ENCODE data around the gene CCNI2.
"Not testable (repeated sequence)": the region's sequence is repeated elsewhere in the genome, so short reads cannot be mapped to it uniquely, and the experiment has no call there.

CCNI2 gene

DNA sequence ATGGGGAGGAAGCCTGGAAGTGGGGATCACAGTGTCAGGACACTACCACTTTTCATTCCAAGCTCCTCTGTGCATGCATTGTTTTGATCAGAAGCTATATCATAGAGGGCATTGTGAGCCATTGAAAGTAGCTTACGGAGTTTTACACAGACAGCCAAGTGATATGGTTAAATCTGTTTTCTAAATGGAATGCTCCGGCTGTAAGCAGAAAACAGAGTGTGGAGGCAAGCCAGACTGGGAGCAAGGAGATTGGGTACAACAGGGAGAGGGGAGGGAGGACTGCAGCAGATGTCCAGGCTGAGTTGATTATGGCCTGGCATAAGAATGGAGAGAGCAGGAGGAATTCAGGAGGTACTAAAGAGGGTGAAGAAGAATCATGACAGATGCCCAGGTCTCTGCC lies 50.4 kb downstream of the CCNI2 start:
- DNase-seq = no peak
- intact Hi-C loops (cut with DNase I; ENCODE audit: low total_unique reads) = no loop called here
- TF ChIP-seq, protein P1, sequence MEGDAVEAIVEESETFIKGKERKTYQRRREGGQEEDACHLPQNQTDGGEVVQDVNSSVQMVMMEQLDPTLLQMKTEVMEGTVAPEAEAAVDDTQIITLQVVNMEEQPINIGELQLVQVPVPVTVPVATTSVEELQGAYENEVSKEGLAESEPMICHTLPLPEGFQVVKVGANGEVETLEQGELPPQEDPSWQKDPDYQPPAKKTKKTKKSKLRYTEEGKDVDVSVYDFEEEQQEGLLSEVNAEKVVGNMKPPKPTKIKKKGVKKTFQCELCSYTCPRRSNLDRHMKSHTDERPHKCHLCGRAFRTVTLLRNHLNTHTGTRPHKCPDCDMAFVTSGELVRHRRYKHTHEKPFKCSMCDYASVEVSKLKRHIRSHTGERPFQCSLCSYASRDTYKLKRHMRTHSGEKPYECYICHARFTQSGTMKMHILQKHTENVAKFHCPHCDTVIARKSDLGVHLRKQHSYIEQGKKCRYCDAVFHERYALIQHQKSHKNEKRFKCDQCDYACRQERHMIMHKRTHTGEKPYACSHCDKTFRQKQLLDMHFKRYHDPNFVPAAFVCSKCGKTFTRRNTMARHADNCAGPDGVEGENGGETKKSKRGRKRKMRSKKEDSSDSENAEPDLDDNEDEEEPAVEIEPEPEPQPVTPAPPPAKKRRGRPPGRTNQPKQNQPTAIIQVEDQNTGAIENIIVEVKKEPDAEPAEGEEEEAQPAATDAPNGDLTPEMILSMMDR (IDR thresholded peaks at IDR 0.05) = no peak
- Histone ChIP-seq H3K9me3 (no peaks in the 10 kb centered on the region), H3K27ac (no peak overlapping the region), H3K4me3 (no peak overlapping the region), H3K36me3 (no peaks in the 10 kb centered on the region), H3K4me1 (no peaks in the 10 kb centered on the region), H3K27me3 (peaks cover 0 to 8% of the 10 kb centered on the region in 2 donors)

DNA sequence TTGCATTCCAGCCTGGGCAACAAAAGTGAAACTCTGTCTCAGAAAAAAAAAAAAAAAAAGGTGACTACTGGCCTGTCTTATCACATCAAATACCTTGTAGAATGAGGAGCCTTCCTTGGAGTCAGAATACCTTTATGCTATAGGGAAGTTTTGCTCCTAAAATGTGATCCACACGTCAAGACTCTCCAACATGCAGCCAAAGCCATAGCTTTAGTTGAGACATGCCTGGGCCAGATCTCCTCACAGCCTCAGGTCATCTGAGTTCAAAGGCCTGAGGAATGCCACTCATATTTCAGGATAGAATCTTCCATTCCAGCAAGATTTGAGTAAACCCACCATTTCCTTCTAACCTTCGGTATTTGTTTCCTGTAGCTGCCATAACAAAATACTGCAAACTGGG lies 52.2 kb downstream of the CCNI2 start:
- intact Hi-C loops (cut with DNase I; ENCODE audit: low total_unique reads) = no loop called here
- peaks cover 0 to 12% of the 10 kb centered on the region in 2 donors for H3K27me3 ChIP-seq
- no peaks in the 10 kb centered on the region for H3K36me3 ChIP-seq
- no peaks in the 10 kb centered on the region for H3K4me1 ChIP-seq
- H3K9me3 ChIP-seq = no peaks in the 10 kb centered on the region
- no peak for DNase-seq
- H3K4me3 ChIP-seq = no peak overlapping the region
- TF ChIP-seq, protein P1 (IDR thresholded peaks at IDR 0.05) = no peak
- H3K27ac ChIP-seq = no peak overlapping the region

DNA sequence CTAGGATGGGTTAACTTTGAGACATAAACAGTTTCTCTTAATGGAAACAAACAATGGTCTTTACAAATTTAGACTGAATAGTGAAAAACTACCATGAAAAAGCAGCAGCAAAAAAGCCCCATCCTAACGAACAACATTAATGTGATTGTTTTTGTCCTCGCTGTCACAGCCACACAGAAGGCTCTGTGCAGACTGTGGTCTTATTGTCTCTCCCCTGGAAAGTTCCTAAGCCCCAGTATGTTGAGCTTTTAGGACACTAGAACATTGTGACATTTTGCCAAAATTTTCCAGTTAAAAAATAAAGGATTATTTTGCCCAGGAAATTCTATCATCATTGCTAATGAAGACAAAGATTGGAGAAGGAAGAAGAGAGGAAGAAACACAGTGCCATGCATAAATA lies 53.3 kb downstream of the CCNI2 start:
- DNase-seq = no peak
- no peak overlapping the region for H3K27ac ChIP-seq
- intact Hi-C loops (cut with DNase I; ENCODE audit: low total_unique reads) = no loop called here

DNA sequence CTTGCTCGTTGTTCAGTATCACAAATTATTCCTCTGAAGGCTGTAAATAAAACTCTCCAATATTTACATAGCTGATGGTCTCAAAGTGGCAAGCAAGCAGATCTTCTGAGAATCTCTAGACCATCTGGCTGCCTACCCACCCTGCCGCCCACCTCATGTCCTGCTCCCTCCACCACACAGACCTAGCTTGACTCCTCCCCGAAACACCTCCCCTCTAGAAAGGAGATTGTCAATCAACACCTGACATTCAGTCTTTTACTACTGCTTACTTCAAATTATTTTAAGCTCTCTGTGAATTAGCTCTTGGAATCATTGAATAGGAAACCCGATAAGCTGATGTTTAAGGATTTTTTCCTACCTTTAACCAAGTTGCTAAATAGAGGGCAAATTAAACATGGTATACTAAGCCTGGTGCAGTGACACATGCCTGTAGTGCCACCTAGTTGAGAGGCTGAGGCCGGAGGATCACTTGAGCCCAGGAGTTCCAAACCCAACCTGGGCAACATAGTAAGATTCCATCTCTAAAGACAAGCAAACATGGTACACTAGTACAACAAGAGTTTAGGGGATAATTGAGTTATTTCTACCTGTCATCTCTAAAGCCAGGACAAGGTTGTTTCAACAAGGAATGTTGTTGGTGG lies 54.9 kb downstream of the CCNI2 start:
- Histone ChIP-seq H3K9me3 (no peaks in the 10 kb centered on the region), H3K27me3 (peaks cover 0 to 11% of the 10 kb centered on the region in 2 donors), H3K36me3 (no peaks in the 10 kb centered on the region), H3K4me3 (no peak overlapping the region), H3K27ac (no peak overlapping the region), H3K4me1 (no peaks in the 10 kb centered on the region)
- TF ChIP-seq, protein P1 (IDR thresholded peaks at IDR 0.05) = no peak
- intact Hi-C loops (cut with DNase I; ENCODE audit: low total_unique reads) = no loop called here
- DNase-seq = no peak

More for the DNA sequence above, 53.3 kb downstream of the CCNI2 start:
- Histone ChIP-seq H3K4me1 (no peaks in the 10 kb centered on the region), H3K4me3 (no peak overlapping the region), H3K27me3 (peaks cover 0 to 11% of the 10 kb centered on the region in 2 donors), H3K9me3 (no peaks in the 10 kb centered on the region), H3K36me3 (no peaks in the 10 kb centered on the region)
- TF ChIP-seq, protein P1 (IDR thresholded peaks at IDR 0.05) = no peak

DNA sequence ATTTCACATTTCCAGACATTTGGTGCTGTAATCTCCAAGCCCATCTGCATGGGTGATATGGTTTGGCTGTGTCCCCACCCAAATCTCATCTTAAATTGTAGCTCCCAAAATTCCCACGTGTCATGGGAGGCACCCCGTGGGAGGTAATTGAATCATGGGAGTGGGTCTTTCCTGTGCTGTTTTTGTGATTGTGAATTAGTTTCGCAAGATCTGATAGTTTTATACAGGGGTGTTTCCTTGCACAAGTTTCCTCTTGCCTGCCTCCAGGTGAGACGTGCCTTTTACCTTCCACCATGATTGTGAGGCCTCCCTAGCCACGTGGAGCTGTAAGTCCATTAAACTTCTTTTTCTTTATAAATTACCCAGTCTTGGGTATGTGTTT lies 55.5 kb downstream of the CCNI2 start:
- H3K4me1 ChIP-seq; H3K9me3 ChIP-seq; H3K4me3 ChIP-seq; H3K36me3 ChIP-seq; H3K27ac ChIP-seq; DNase-seq; intact Hi-C loops (cut with DNase I; ENCODE audit: low total_unique reads): not testable (repeated sequence)
- peaks cover 0 to 16% of the 10 kb centered on the region in 2 donors for H3K27me3 ChIP-seq

All from tibial artery (tissue), 4 donors.